Inflammatory macrophage treated with lipopolysaccharide for 4 hours (primary cell): ENCODE results near the gene ARPC1B.
"Not testable (repeated sequence)": the region's sequence is repeated elsewhere in the genome, so short reads cannot be mapped to it uniquely, and the experiment has no call there.

ENCODE experiments used
- DNase-seq: peaks from one replicate; pipeline ENCODE4 v3.0.0-alpha.2; 2020

Gene ARPC1B

GRCh38 chr7:99374111-99375064, at the start of gene ARPC1B:
TSS of gene ARPC1B (plus strand) at chr7:99374730. CDS start at chr7:99385715, 10,985 bp downstream.
- DNase-seq, result peak; percentile 91

GRCh38 chr7:99325001-99325493, 49.5 kb upstream of the ARPC1B start:
- DNase-seq, result no peak

- DNase-seq, result peak; percentile 94
These were observed 48.7 kb upstream of the ARPC1B start, which contains the start of gene ARPC1A for GRCh38 chr7:99325592-99326407. TSS of gene ARPC1A (plus strand) at chr7:99325898. CDS start at chr7:99333354, 7,456 bp downstream.

GRCh38 chr7:99326408-99326782, 48.1 kb upstream of the ARPC1B start:
- peak; percentile 3 for DNase-seq

GRCh38 chr7:99330314-99330961, 44.1 kb upstream of the ARPC1B start:
- peak; percentile 78 for DNase-seq

GRCh38 chr7:99331002-99331401, 43.5 kb upstream of the ARPC1B start:
- DNase-seq, result no peak

GRCh38 chr7:99339595-99339994, 34.9 kb upstream of the ARPC1B start:
- DNase-seq, result no peak

- DNase-seq, result no peak
These were observed 33.9 kb upstream of the ARPC1B start for GRCh38 chr7:99340659-99341058.

GRCh38 chr7:99344061-99344647, 30.4 kb upstream of the ARPC1B start:
- DNase-seq, result no peak

- not testable (repeated sequence) for DNase-seq
These were observed 23.9 kb upstream of the ARPC1B start for GRCh38 chr7:99350641-99351040.

- no peak for DNase-seq
These were observed 22.3 kb upstream of the ARPC1B start for GRCh38 chr7:99352247-99352646.

- no peak for DNase-seq
These were observed 19.4 kb upstream of the ARPC1B start for GRCh38 chr7:99355098-99355497.

GRCh38 chr7:99357701-99358490, 16.6 kb upstream of the ARPC1B start:
- no peak for DNase-seq

- DNase-seq, result not testable (repeated sequence)
These were observed 16.0 kb upstream of the ARPC1B start for GRCh38 chr7:99358521-99358920.

GRCh38 chr7:99359465-99360154, 14.9 kb upstream of the ARPC1B start:
- no peak for DNase-seq

- DNase-seq, result no peak
These were observed 11.7 kb upstream of the ARPC1B start for GRCh38 chr7:99362801-99363200.

GRCh38 chr7:99363286-99363685, 11.2 kb upstream of the ARPC1B start:
- no peak for DNase-seq

GRCh38 chr7:99365318-99366141, 9.0 kb upstream of the ARPC1B start:
- no peak for DNase-seq

GRCh38 chr7:99366646-99367045, 7.9 kb upstream of the ARPC1B start:
- DNase-seq, result no peak
